Lower leg skin (tissue), 3 donors: ENCODE measurements around the gene YTHDC2.

Source experiments
- POLR2A ChIP-seq, 2 donors: fragments of 450-650 bp; IDR thresholded peaks; one replicate each; pipeline ENCODE4 v1.6.1; 2016 to 2017; ENCODE audit warnings: antibody characterized with exemption in 2 of 2, mild to moderate bottlenecking in 1 of 2, moderate library complexity in 1 of 2
- TF ChIP-seq, protein P1 (sequence below), 3 donors: fragments of 450-650 bp; IDR thresholded peaks; one replicate each; pipeline ENCODE4 v1.5.1; 2016; ENCODE audit warnings: antibody characterized with exemption in 3 of 3, mild to moderate bottlenecking in 3 of 3, moderate library complexity in 2 of 3

DNA sequence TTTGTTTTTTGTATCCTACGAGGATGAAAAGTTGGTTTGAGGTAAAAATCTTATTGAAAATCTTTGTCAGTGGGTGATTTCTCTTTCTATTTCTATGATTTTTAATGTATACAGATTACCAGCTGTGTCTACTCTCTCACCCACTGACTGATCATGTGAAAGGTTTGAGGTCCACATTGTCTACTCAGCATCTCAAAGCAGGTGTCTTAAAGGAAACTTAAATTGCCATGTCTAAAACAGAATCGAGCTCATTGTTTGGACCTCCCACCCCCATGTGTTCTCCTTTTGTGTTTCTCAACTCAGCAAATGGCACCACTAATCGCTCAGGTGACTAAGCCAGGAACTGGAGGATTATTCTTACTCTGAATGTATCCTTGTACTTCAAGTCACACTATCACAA, 121.5 kb downstream of the YTHDC2 start:
- TF ChIP-seq, protein P1, sequence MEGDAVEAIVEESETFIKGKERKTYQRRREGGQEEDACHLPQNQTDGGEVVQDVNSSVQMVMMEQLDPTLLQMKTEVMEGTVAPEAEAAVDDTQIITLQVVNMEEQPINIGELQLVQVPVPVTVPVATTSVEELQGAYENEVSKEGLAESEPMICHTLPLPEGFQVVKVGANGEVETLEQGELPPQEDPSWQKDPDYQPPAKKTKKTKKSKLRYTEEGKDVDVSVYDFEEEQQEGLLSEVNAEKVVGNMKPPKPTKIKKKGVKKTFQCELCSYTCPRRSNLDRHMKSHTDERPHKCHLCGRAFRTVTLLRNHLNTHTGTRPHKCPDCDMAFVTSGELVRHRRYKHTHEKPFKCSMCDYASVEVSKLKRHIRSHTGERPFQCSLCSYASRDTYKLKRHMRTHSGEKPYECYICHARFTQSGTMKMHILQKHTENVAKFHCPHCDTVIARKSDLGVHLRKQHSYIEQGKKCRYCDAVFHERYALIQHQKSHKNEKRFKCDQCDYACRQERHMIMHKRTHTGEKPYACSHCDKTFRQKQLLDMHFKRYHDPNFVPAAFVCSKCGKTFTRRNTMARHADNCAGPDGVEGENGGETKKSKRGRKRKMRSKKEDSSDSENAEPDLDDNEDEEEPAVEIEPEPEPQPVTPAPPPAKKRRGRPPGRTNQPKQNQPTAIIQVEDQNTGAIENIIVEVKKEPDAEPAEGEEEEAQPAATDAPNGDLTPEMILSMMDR (IDR thresholded peaks at IDR 0.05): no peak
- TF ChIP-seq POLR2A (IDR thresholded peaks at IDR 0.05): no peak
